GM04503 (cell line): ENCODE results near the gene FGF13.

Experiments
- DNase-seq: peaks from one replicate; pipeline ENCODE4 v3.0.0-alpha.2; 2012; ENCODE audit warnings: low read depth

FGF13 gene

DNA sequence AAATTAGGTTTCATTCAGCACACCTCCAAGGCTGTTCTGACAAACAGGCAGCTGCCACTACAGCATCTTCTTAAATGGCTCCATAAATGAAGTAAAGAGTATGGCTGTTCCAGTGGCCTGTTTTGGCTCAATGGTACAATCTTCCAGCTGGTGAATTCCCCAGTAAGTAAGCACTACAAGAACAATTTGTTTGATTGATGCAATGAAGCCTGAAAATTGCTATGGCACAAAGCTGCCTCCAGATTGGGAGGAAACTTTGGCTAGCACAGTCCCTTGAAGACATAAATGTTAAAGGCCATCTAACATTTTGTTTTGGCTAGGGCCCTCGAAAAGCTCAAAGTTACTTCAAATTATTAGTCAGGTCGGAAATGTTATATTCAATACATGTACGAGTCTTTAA is 47.5 kb downstream of the FGF13 start:
- DNase-seq = no peak

DNA sequence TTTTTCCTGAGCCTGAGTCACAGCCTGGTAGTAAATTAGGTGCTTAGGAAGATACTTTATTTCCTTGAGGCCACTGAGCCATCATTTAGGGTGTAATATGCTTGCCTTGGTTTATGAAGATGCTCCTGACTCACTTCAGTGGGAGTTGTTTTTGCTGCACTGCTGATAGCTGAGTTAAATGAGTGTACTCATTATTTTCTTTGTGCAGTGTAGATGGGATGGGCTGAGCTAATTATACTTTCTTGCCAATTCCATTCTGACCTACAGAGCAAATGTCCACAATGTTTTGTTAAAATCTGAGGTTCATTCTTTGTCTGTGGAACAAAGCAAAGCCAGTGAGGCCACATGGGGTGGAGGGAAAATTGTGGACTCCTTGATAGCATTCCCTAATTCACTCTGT is 60.0 kb downstream of the FGF13 start:
- DNase-seq = no peak

DNA sequence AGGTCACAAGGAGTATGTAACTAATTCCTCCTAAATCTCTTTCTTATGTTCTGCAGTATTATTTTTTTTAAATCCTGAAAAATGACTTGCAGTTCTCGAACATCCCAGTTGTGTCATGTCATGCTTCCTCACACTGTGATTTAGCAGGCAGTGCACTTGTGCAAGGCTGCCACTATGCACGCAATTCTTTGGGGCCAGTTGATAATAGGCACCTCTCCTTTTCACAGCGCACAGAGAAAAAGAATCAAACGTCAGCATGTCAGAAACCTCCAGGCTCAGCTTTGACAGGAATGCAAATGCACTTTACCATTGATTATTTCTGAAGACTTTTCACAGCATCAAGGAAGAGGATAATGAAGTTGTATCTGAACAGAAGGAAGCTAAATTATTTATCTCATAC is 62.9 kb downstream of the FGF13 start:
- DNase-seq = no peak

DNA sequence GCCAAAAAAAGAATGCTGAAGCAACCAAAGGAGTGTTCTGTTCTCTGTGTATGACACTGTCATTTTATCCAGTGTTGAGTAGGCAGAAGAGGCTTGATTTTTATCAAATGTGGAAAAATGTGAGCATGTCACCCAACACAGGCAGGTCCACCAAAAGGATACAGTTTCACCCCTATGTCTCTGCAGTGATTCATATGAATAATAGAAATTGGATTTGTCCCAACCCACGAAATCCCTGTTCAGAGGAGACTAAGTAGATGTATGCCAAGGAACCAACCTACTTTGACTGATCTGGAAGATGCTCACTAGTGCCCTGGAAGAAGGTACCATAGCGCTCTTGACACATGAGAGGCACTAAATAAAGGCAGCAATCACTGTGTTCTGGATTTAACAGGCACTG is 72.5 kb downstream of the FGF13 start:
- DNase-seq = no peak
